ENCODE measurements around the gene INHBE.
"Not testable (repeated sequence)": the region's sequence is repeated elsewhere in the genome, so short reads cannot be mapped to it uniquely, and the experiment has no call there.

Gene INHBE

DNA sequence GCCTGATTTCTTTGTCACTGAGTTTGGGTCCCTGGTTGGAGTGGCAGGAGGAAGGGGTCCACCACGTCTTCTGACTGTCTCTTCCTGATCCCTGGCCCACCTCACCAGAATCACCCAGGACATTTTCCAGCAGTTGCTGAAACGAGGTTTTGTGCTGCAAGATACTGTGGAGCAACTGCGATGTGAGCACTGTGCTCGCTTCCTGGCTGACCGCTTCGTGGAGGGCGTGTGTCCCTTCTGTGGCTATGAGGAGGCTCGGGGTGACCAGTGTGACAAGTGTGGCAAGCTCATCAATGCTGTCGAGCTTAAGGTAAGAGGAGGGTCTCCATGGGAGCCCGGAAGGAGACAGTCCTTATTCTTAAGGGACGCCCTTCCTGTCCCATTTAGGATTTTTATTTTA is 45.1 kb downstream of the INHBE start:
- no peak for DNase-seq

DNA sequence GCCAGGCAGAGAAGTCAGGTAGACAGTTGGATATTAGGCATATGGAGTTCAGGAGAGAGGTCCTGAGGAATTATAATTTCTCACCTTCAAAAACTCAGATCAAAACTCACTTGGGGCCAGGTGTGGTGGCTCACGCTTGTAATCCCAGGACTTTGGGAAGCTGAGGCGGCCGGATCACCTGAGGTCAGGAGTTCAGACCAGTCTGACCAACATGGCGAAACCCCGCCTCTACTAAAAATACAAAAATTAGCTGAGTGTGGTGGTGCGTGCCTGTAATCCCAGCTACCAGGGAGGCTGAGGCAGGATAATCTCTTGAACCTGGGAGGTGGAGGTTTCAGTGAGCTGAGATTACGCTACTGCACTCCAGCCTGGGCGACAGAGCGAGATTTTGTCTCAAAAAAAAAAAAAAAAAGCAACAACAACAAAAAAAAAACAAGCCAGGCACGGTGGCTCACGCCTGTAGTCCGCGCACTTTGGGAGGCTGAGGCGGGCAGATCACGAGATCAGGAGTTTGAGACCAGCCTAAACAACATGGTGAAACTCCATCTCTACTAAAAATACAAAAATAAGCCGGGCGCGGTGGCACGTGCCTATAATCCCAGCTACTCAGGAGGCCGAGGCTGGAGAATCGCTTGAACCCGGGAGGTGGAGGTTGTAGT is 47.3 kb downstream of the INHBE start:
- not testable (repeated sequence) for DNase-seq

DNA sequence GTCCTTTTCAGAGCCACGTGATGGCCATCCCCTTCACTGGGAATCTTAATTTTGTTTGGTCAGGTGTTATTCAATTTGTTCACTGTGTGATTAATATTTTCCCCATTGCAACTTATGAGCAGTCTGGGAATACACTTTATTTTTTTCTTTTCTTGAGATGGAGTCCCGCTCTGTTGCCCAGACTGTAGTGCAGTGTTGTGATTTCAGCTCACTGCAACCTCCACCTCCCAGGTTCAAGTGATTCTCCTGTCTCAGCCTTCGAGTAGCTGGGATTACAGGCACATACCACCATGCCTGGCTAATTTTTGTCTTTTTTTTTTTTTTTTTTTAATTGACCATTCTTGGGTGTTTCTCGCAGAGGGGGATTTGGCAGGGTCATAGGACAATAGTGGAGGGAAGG is 51.4 kb downstream of the INHBE start:
- not testable (repeated sequence) for DNase-seq

Data from activated gamma-delta T cell treated with Interleukin-2 at 50 U/mL for 16 hours (primary cell).